Pancreas (tissue), 10 donors: ENCODE data around the gene KRTAP21-2. TPM values are rescaled to one million over a fixed set of nuclear protein-coding genes. Genes with fewer than 3 reads are reported as not detected.
"Not testable (repeated sequence)": the region's sequence is repeated elsewhere in the genome, so short reads cannot be mapped to it uniquely, and the experiment has no call there.

Source experiments
- ATAC-seq, 4 donors: fragments of 200-7000 bp; cut with Tn5 transposase; one replicate each; pipeline versions ENCODE4 v1.8.0 to v1.9.1; 2020; ENCODE audit warnings: mild to moderate bottlenecking in 4 of 4, moderate library complexity in 4 of 4
- DNase-seq, 6 donors: peaks; one replicate each; pipeline ENCODE4 v3.0.0-alpha.2; 2020
- FAIRE-seq: peaks from 2 replicates; lab custom pipeline; 2012; peaks lifted over from hg19 to GRCh38; lab: Jason Lieb, UNC
- H3K27ac ChIP-seq, 4 donors: fragments of 200-600 bp; sonication (generic); 1 replicate in 3 of 4; 2 replicates in 1 of 4; pipeline versions ENCODE4 v1.5.0 to v1.8.0; 2020
- H3K27me3 ChIP-seq, 4 donors: fragments of 200-600 bp; one replicate each; pipeline ENCODE4 v1.8.0; 2021
- H3K36me3 ChIP-seq, 3 donors: fragments of 200-600 bp; sonication (generic) in 1 of 3; one replicate each; pipeline versions ENCODE4 v1.5.0 to v1.8.0; 2020 to 2021
- H3K4me1 ChIP-seq, 3 donors: fragments of 200-600 bp; one replicate each; pipeline ENCODE4 v1.8.0; 2021
- H3K4me3 ChIP-seq, 4 donors: fragments of 200-600 bp; sonication (generic) in 2 of 4; one replicate each; pipeline versions ENCODE4 v1.5.0 to v1.8.0; 2020 to 2021
- H3K9me3 ChIP-seq, 4 donors: fragments of 200-600 bp; one replicate each; pipeline ENCODE4 v1.8.0; 2021
- CTCF ChIP-seq, 4 donors: fragments of 200-600 bp; sonication (generic) in 3 of 4; IDR thresholded peaks; one replicate each; pipeline versions ENCODE4 v1.5.0 to v1.8.0; 2021; ENCODE audit warnings: antibody characterized with exemption in 4 of 4
- WGBS, 2 donors: extraction: QIAGEN DNeasy Blood & Tissue Kit; methylation state at CpG; one replicate each; pipeline ENCODE4 v1.1.7; 2013; 5-methylcytosine and 5-hydroxymethylcytosine counted together
- intact Hi-C, 3 donors: fragments of 100-400 bp; cut with DNase I; formaldehyde crosslinking; loops; one replicate each; pipeline versions ENCODE4 v1.11.1 to v1.14.2; 2022
- polyA plus RNA-seq, 2 donors: library from polyadenylated mRNA; stranded (reverse); fragments of 200-250 nt; gene quantifications; one replicate each; pipeline ENCODE4 v1.2.3, GENCODE V29; 2013
- total RNA-seq, 6 donors: library from RNA; stranded (reverse); fragmentation: NEBNext Ultra II Directional in 4 of 6; extraction: Animal tissue kit (Norgen Biotek cat#: 25700) in 4 of 6; gene quantifications; one replicate each; pipeline versions ENCODE4 v1.2.1 to v1.2.4, GENCODE V29; 2021 to 2023
- donor health status: healthy with polysubstance abuse.
- donor health status: DM: no; HTN: no; CAD: no; lungs with moderate emphysema.
- donor health status: DM: no; HTN: no; CAD: no.
- donor health status: control.
- donor health status: control.
- donor health status: Bipolar disorder and iron deficiency.
- donor health status: DM: yes; HTN: yes; CAD: no.
- donor health status: DM: no; HTN: no; CAD: no.
- donor health status: DM: no; HTN: no; CAD: no.
- donor health status: DM: yes; HTN: yes; CAD: no.

KRTAP21-2 gene
- total and polyA plus RNA-seq, 8 donors = not detected

GRCh38 chr21:30758306-30758705, 11.2 kb upstream of the KRTAP21-2 start:
- 63 to 64% methylated on average over 2 of the region's 2 CpGs for WGBS, 2 donors
- Histone ChIP-seq H3K9me3 (no peaks in the 10 kb centered on the region), H3K36me3 (no peaks in the 10 kb centered on the region), H3K4me3 (no peak overlapping the region), H3K4me1 (no peaks in the 10 kb centered on the region), H3K27me3 (no peaks in the 10 kb centered on the region), H3K27ac (no peak overlapping the region)
- ATAC-seq (no peak), FAIRE-seq (no peak), DNase-seq (no peak)
- intact Hi-C loops = no loop called here
- no peak for TF ChIP-seq CTCF (IDR thresholded peaks at IDR 0.05)

- intact Hi-C loops, H3K27me3 ChIP-seq, ATAC-seq, DNase-seq, H3K4me1 ChIP-seq, FAIRE-seq, H3K4me3 ChIP-seq, H3K9me3 ChIP-seq, H3K27ac ChIP-seq, H3K36me3 ChIP-seq: not testable (repeated sequence)
- 93 to 95% methylated on average over 2 of the region's 2 CpGs for WGBS, 2 donors
Measured at GRCh38 chr21:30755328-30755727, 8.3 kb upstream of the KRTAP21-2 start, which contains the start of gene KRTAP21-1. Gene KRTAP21-1, minus strand, starts transcription at chr21:30755428. Its CDS starts 50 bp downstream, at chr21:30755378.

GRCh38 chr21:30740462-30740861, 6.6 kb downstream of the KRTAP21-2 start:
- H3K9me3 ChIP-seq = no peaks in the 10 kb centered on the region
- FAIRE-seq (no peak), ATAC-seq (no peak), DNase-seq (no peak)
- no peaks in the 10 kb centered on the region for H3K4me1 ChIP-seq
- 71 to 86% methylated on average over 2 of the region's 2 CpGs for WGBS, 2 donors
- intact Hi-C loops = no loop called here
- no peaks in the 10 kb centered on the region for H3K36me3 ChIP-seq
- no peak for TF ChIP-seq CTCF (IDR thresholded peaks at IDR 0.05)
- H3K4me3 ChIP-seq = no peak overlapping the region
- H3K27ac ChIP-seq = no peak overlapping the region
- no peaks in the 10 kb centered on the region for H3K27me3 ChIP-seq

- WGBS, 2 donors = 75 to 79% methylated on average over 1 of the region's 1 CpG
- FAIRE-seq (no peak), ATAC-seq (no peak), DNase-seq (no peak)
- TF ChIP-seq CTCF (IDR thresholded peaks at IDR 0.05) = no peak
- no peak overlapping the region for H3K27ac ChIP-seq
- H3K27me3 ChIP-seq = no peaks in the 10 kb centered on the region
- intact Hi-C loops = no loop called here
- H3K36me3 ChIP-seq = no peaks in the 10 kb centered on the region
- H3K4me3 ChIP-seq = no peak overlapping the region
- no peaks in the 10 kb centered on the region for H3K4me1 ChIP-seq
- no peaks in the 10 kb centered on the region for H3K9me3 ChIP-seq
Measured at GRCh38 chr21:30733026-30733425, 14.0 kb downstream of the KRTAP21-2 start.

GRCh38 chr21:30726726-30727125, 20.3 kb downstream of the KRTAP21-2 start:
- H3K36me3 ChIP-seq = no peaks in the 10 kb centered on the region
- FAIRE-seq = no peak
- no peaks in the 10 kb centered on the region for H3K9me3 ChIP-seq
- TF ChIP-seq CTCF (IDR thresholded peaks at IDR 0.05) = no peak
- H3K27ac ChIP-seq = no peak overlapping the region
- no peak for ATAC-seq
- no peaks in the 10 kb centered on the region for H3K27me3 ChIP-seq
- whole genome bisulfite sequencing, 2 donors = 58 to 71% methylated on average over 1 of the region's 1 CpG
- H3K4me3 ChIP-seq = no peak overlapping the region
- no peak for DNase-seq
- intact Hi-C loops = no loop called here
- no peaks in the 10 kb centered on the region for H3K4me1 ChIP-seq
